IMR-90 (cell line): Measurements from ENCODE around the gene GRAP. TPM values are rescaled to one million over a fixed set of nuclear protein-coding genes. Genes with fewer than 3 reads are reported as not detected.
"Not testable (repeated sequence)": the region's sequence is repeated elsewhere in the genome, so short reads cannot be mapped to it uniquely, and the experiment has no call there.

Experiments used
- ATAC-seq: fragments of 200-7000 bp; cut with Tn5 transposase; 2 replicates; pipeline ENCODE4 v1.9.1; 2020; ENCODE audit warnings: low read depth, mild to moderate bottlenecking, moderate library complexity
- BruUV-seq: library from RNA; stranded (reverse); fragments of 400-500 nt; replicated peaks from 2 replicates; lab custom pipeline; 2021; lab: Mats Ljungman, UMichigan
- CTCF ChIA-PET: fragments of 300-600 bp; formaldehyde crosslinking; extraction: SDS; loops from one replicate; lab custom pipeline; 2021; ENCODE audit warnings: antibody characterized with exemption; lab: Yijun Ruan, JAX
- POLR2A ChIA-PET: fragments of 300-600 bp; sonication (Branson Sonifier 250); formaldehyde crosslinking; loops from one replicate; lab custom pipeline; 2022; ENCODE audit warnings: antibody characterized with exemption; ENCODE audit not compliant: unreplicated experiment; lab: Charles Lee
- DNase-seq: peaks from one replicate; pipeline ENCODE4 v3.0.0; 2013
- H2AFZ ChIP-seq: replicated peaks from 2 replicates; pipeline ENCODE3; 2013; ENCODE audit warnings: low read length, mild to moderate bottlenecking; ENCODE audit not compliant: poor library complexity
- H2AK5ac ChIP-seq: 2 replicates; pipeline ENCODE4 v1.6.1; 2013; ENCODE audit warnings: low read depth, low read length, inconsistent platforms
- H2AK9ac ChIP-seq: replicated peaks from 2 replicates; pipeline ENCODE3; 2013; ENCODE audit warnings: mild to moderate bottlenecking, low read depth, low read length, moderate library complexity; ENCODE audit not compliant: poor library complexity
- H2BK120ac ChIP-seq: 2 replicates; pipeline ENCODE4 v1.6.1; 2013; ENCODE audit warnings: low read depth, low read length, inconsistent platforms
- H2BK15ac ChIP-seq: 3 replicates; pipeline ENCODE4 v1.6.1; 2013; ENCODE audit warnings: low read depth, low read length, inconsistent platforms
- H2BK20ac ChIP-seq: 2 replicates; pipeline ENCODE4 v1.6.1; 2013; ENCODE audit warnings: low read depth, mild to moderate bottlenecking, inconsistent platforms, low read length, moderate library complexity
- H2BK5ac ChIP-seq: 2 replicates; pipeline ENCODE4 v1.6.1; 2013; ENCODE audit warnings: mild to moderate bottlenecking, low read depth, low read length, inconsistent platforms; ENCODE audit not compliant: poor library complexity, severe bottlenecking
- H3K14ac ChIP-seq: replicated peaks from 2 replicates; pipeline ENCODE4 v1.6.1; 2013; ENCODE audit warnings: low read depth, low read length, inconsistent platforms
- H3K18ac ChIP-seq: 2 replicates; pipeline ENCODE4 v1.6.1; 2013; ENCODE audit warnings: low read depth, low read length, control low read depth
- H3K23ac ChIP-seq: 2 replicates; pipeline ENCODE4 v1.6.1; 2013; ENCODE audit warnings: low read depth, low read length, inconsistent platforms
- H3K27ac ChIP-seq: 2 replicates; pipeline ENCODE4 v1.5.1; 2013; ENCODE audit warnings: mild to moderate bottlenecking, control low read depth, low read length; ENCODE audit not compliant: insufficient read depth
- H3K27me3 ChIP-seq: 2 replicates; pipeline ENCODE4 v1.6.1; 2013; ENCODE audit warnings: low read length; ENCODE audit not compliant: control insufficient read depth, insufficient read depth
- H3K36me3 ChIP-seq: 2 replicates; pipeline ENCODE4 v1.6.1; 2013; ENCODE audit warnings: low read length, mixed read lengths; ENCODE audit not compliant: control insufficient read depth, insufficient read depth
- H3K4ac ChIP-seq: 2 replicates; pipeline ENCODE4 v1.6.1; 2013; ENCODE audit warnings: low read depth, low read length, inconsistent platforms
- H3K4me1 ChIP-seq: 2 replicates; pipeline ENCODE4 v1.6.1; 2013; ENCODE audit warnings: low read length, mixed read lengths; ENCODE audit not compliant: control insufficient read depth, insufficient read depth
- H3K4me2 ChIP-seq: 2 replicates; pipeline ENCODE4 v1.6.1; 2013; ENCODE audit warnings: low read depth, mild to moderate bottlenecking, control low read depth, low read length, moderate library complexity
- H3K4me3 ChIP-seq: 2 replicates; pipeline ENCODE4 v1.5.1; 2013; ENCODE audit warnings: low read depth, mild to moderate bottlenecking, control low read depth, low read length, moderate library complexity; ENCODE audit not compliant: insufficient read depth
- H3K56ac ChIP-seq: 2 replicates; pipeline ENCODE4 v1.6.1; 2013; ENCODE audit warnings: low read length, inconsistent platforms; ENCODE audit not compliant: insufficient read depth; ENCODE audit errors: extremely low read depth
- H3K79me1 ChIP-seq, 2 experiments: 2 replicates each; pipeline ENCODE4 v1.6.1; 2013; ENCODE audit warnings: low read length in 2 of 2, inconsistent platforms in 1 of 2, low read depth in 1 of 2
- H3K9ac ChIP-seq: 2 replicates; pipeline ENCODE4 v1.6.1; 2013; ENCODE audit warnings: low read depth, low read length, control low read depth
- H3K9me1 ChIP-seq: 2 replicates; pipeline ENCODE4 v1.6.1; 2013; ENCODE audit warnings: low read length, inconsistent platforms; ENCODE audit not compliant: insufficient read depth
- H3K9me3 ChIP-seq: 2 replicates; pipeline ENCODE4 v1.6.1; 2013; ENCODE audit warnings: low read length; ENCODE audit not compliant: control insufficient read depth, insufficient read depth
- H4K20me1 ChIP-seq: 2 replicates; pipeline ENCODE4 v1.6.1; 2013; ENCODE audit warnings: low read length, inconsistent platforms; ENCODE audit not compliant: insufficient read depth
- H4K5ac ChIP-seq: 2 replicates; pipeline ENCODE4 v1.6.1; 2013; ENCODE audit warnings: mild to moderate bottlenecking, low read depth, low read length, control low read depth
- H4K8ac ChIP-seq, 2 experiments: 2 replicates each; pipeline ENCODE4 v1.6.1; 2013; ENCODE audit warnings: low read depth in 2 of 2, low read length in 2 of 2, control low read depth in 1 of 2, inconsistent platforms in 1 of 2
- H4K91ac ChIP-seq: 2 replicates; pipeline ENCODE4 v1.6.1; 2013; ENCODE audit warnings: low read depth, low read length, inconsistent platforms; ENCODE audit not compliant: insufficient read depth
- WGBS, 2 experiments: methylation state at CpG; one replicate each; pipeline versions ENCODE4 v1.1.5 to v1.1.7; 2013; ENCODE audit warnings: missing lambda C conversion rate in 2 of 2; ENCODE audit not compliant: insufficient read length in 1 of 2; ENCODE audit errors: extremely low coverage in 2 of 2; 5-methylcytosine and 5-hydroxymethylcytosine counted together
- dilution Hi-C: fragments of 300-500 bp; cut with HindIII; formaldehyde crosslinking; loops from one replicate; pipeline ENCODE4 v1.14.3; 2018; ENCODE audit warnings: low sequenced_read_pairs; ENCODE audit not compliant: unreplicated experiment
- in situ Hi-C: fragments of 300-500 bp; cut with MboI; formaldehyde crosslinking; loops from 3 replicates; pipeline ENCODE4 v1.14.3; 2019; ENCODE audit warnings: low sequenced_read_pairs, inconsistent platforms, mixed read lengths
- intact Hi-C: fragments of 100-400 bp; cut with micrococcal nuclease; formaldehyde crosslinking; loops from 2 replicates; pipeline ENCODE4 v1.10.0; 2022
- polyA plus RNA-seq, 3 experiments: library from polyadenylated mRNA; depleted of rRNA; stranded (reverse); fragments of >200 nt; gene quantifications; 2 replicates each; pipeline ENCODE4 v1.2.3, GENCODE V29; 2012; ENCODE audit warnings: low replicate concordance in 1 of 3
- total RNA-seq: library from RNA; depleted of rRNA; stranded (reverse); fragments of >200 nt; gene quantifications from 2 replicates; pipeline ENCODE4 v1.2.3, GENCODE V29; 2012

GRAP gene
- total and polyA plus RNA-seq, 2 of the 4 experiments (the other 2 are of a cell fraction): under 0.01 to 0.14 TPM

GRCh38 chr17:19036186-19036585 is 10.6 kb downstream of the GRAP start:
- intact Hi-C loops, H3K4me2 ChIP-seq, ATAC-seq, CTCF ChIA-PET, H4K91ac ChIP-seq, H2BK120ac ChIP-seq, H4K20me1 ChIP-seq, H2BK20ac ChIP-seq, H3K18ac ChIP-seq, H2AK5ac ChIP-seq, H2BK5ac ChIP-seq, H3K27ac ChIP-seq, H3K36me3 ChIP-seq, H3K4me1 ChIP-seq, H3K9me1 ChIP-seq, H3K27me3 ChIP-seq, H4K5ac ChIP-seq, BruUV-seq, H2AFZ ChIP-seq, H3K79me1 ChIP-seq, H3K9ac ChIP-seq, in situ Hi-C loops, H3K56ac ChIP-seq, DNase-seq, H4K8ac ChIP-seq, H3K4ac ChIP-seq, H2AK9ac ChIP-seq, H3K23ac ChIP-seq, H3K14ac ChIP-seq, H3K4me3 ChIP-seq, POLR2A ChIA-PET, H2BK15ac ChIP-seq, dilution Hi-C loops, H3K9me3 ChIP-seq: not testable (repeated sequence)
- no CpG with 5 or more reads among the region's 6 CpGs for WGBS, 2 experiments

GRCh38 chr17:19032377-19032988 is 14.3 kb downstream of the GRAP start:
- POLR2A ChIA-PET, H3K18ac ChIP-seq, in situ Hi-C loops, H3K27ac ChIP-seq, H4K20me1 ChIP-seq, H2BK120ac ChIP-seq, H2BK5ac ChIP-seq, H3K4me2 ChIP-seq, H2AK9ac ChIP-seq, H2BK20ac ChIP-seq, intact Hi-C loops, H3K4ac ChIP-seq, H4K8ac ChIP-seq, H3K56ac ChIP-seq, H2BK15ac ChIP-seq, H3K27me3 ChIP-seq, H4K91ac ChIP-seq, H3K36me3 ChIP-seq, DNase-seq, H4K5ac ChIP-seq, dilution Hi-C loops, H3K23ac ChIP-seq, H3K9ac ChIP-seq, H3K4me1 ChIP-seq, CTCF ChIA-PET, H3K9me1 ChIP-seq, H3K9me3 ChIP-seq, H3K4me3 ChIP-seq, BruUV-seq, H2AFZ ChIP-seq, H3K14ac ChIP-seq, H3K79me1 ChIP-seq, H2AK5ac ChIP-seq: not testable (repeated sequence)
- ATAC-seq: peak; percentile 83
- no CpG with 5 or more reads among the region's 24 CpGs for WGBS, 2 experiments
